HPDE6-E6E7 (cell line): Measurements from ENCODE around the gene PRRG4.
"Not testable (repeated sequence)": the region's sequence is repeated elsewhere in the genome, so short reads cannot be mapped to it uniquely, and the experiment has no call there.

Experiments used
- DNase-seq: peaks from one replicate; pipeline ENCODE4 v3.0.0; 2011; ENCODE audit warnings: missing footprints; ENCODE audit errors: extremely low spot score

The PRRG4 gene

GRCh38 chr11:32830796-32831195 is 1.1 kb downstream of the PRRG4 start:
- DNase-seq: peak; percentile 40

GRCh38 chr11:32831221-32831620 is 1.5 kb downstream of the PRRG4 start:
- DNase-seq: no peak

GRCh38 chr11:32833921-32834320 is 4.2 kb downstream of the PRRG4 start:
- DNase-seq: no peak

- DNase-seq: no peak
Measured at GRCh38 chr11:32836946-32837345, 7.2 kb downstream of the PRRG4 start.

GRCh38 chr11:32838505-32839274 is 9.0 kb downstream of the PRRG4 start:
- peak; percentile 71 for DNase-seq

GRCh38 chr11:32839308-32839707 is 9.6 kb downstream of the PRRG4 start:
- no peak for DNase-seq

GRCh38 chr11:32840587-32840986 is 10.9 kb downstream of the PRRG4 start:
- no peak for DNase-seq

- no peak for DNase-seq
Measured at GRCh38 chr11:32843544-32843943, 13.8 kb downstream of the PRRG4 start.

GRCh38 chr11:32847511-32847910 is 17.8 kb downstream of the PRRG4 start:
- no peak for DNase-seq

GRCh38 chr11:32849761-32850160 is 20.0 kb downstream of the PRRG4 start:
- DNase-seq: no peak

GRCh38 chr11:32851251-32851650 is 21.5 kb downstream of the PRRG4 start:
- no peak for DNase-seq

- DNase-seq: peak; percentile 34
Measured at GRCh38 chr11:32852207-32852606, 22.5 kb downstream of the PRRG4 start.

GRCh38 chr11:32855601-32856000 is 25.9 kb downstream of the PRRG4 start:
- no peak for DNase-seq

- DNase-seq: no peak
Measured at GRCh38 chr11:32858731-32859130, 29.0 kb downstream of the PRRG4 start.

GRCh38 chr11:32861850-32862577 is 32.3 kb downstream of the PRRG4 start:
- no peak for DNase-seq

GRCh38 chr11:32864555-32864954 is 34.8 kb downstream of the PRRG4 start:
- DNase-seq: no peak

GRCh38 chr11:32868752-32869151 is 39.0 kb downstream of the PRRG4 start:
- not testable (repeated sequence) for DNase-seq

GRCh38 chr11:32870676-32871075 is 40.9 kb downstream of the PRRG4 start:
- DNase-seq: no peak

GRCh38 chr11:32874132-32874531 is 44.4 kb downstream of the PRRG4 start:
- DNase-seq: no peak

GRCh38 chr11:32881286-32881685 is 51.6 kb downstream of the PRRG4 start:
- peak; percentile 25 for DNase-seq

GRCh38 chr11:32883421-32883820 is 53.7 kb downstream of the PRRG4 start:
- DNase-seq: no peak

- no peak for DNase-seq
Measured at GRCh38 chr11:32884023-32884422, 54.3 kb downstream of the PRRG4 start.

GRCh38 chr11:32884770-32885384 is 55.1 kb downstream of the PRRG4 start:
- DNase-seq: no peak
